Activated CD4-positive, alpha-beta memory T cell treated with anti-CD3 and anti-CD28 coated beads, Interleukin-2, amount 10 ng/mL, durations not matched to agents 7 days and 5 days (primary cell): ENCODE measurements around the gene DAB1. TPM values are rescaled to one million over a fixed set of nuclear protein-coding genes. Genes with fewer than 3 reads are reported as not detected.

Experiments
- CTCF ChIA-PET: fragments of 350-600 bp; sonication (Branson Sonifier 250); formaldehyde crosslinking; loops from one replicate; lab custom pipeline; 2021; ENCODE audit warnings: antibody characterized with exemption, inconsistent platforms; lab: Charles Lee
- POLR2A ChIA-PET: fragments of 350-600 bp; sonication (Branson Sonifier 250); formaldehyde crosslinking; loops from one replicate; lab custom pipeline; 2021; ENCODE audit warnings: antibody characterized with exemption; lab: Charles Lee
- DNase-seq: peaks from one replicate; pipeline ENCODE4 v3.0.0-alpha.2; 2020
- H3K27ac Mint-ChIP-seq: one replicate; pipeline ENCODE4 v1.8.0; 2021; ENCODE audit warnings: mild to moderate bottlenecking, mixed read lengths
- H3K27me3 Mint-ChIP-seq: one replicate; pipeline ENCODE4 v1.8.0; 2021; ENCODE audit warnings: mixed read lengths
- H3K36me3 Mint-ChIP-seq: one replicate; pipeline ENCODE4 v1.8.0; 2021; ENCODE audit warnings: low read depth, mixed read lengths
- H3K4me1 Mint-ChIP-seq: one replicate; pipeline ENCODE4 v1.8.0; 2021; ENCODE audit warnings: mixed read lengths
- H3K4me3 Mint-ChIP-seq: one replicate; pipeline ENCODE4 v1.8.0; 2021; ENCODE audit warnings: mild to moderate bottlenecking, mixed read lengths
- H3K9me3 Mint-ChIP-seq: one replicate; pipeline ENCODE4 v1.8.0; 2021; ENCODE audit warnings: mixed read lengths
- total RNA-seq, 2 experiments: library from RNA; stranded (reverse); gene quantifications; one replicate each; pipeline ENCODE4 v1.2.3, GENCODE V29; 2021

DAB1 gene
- total RNA-seq, 2 experiments from 2014 or later, result 3.9 to 4.0 TPM

DNA sequence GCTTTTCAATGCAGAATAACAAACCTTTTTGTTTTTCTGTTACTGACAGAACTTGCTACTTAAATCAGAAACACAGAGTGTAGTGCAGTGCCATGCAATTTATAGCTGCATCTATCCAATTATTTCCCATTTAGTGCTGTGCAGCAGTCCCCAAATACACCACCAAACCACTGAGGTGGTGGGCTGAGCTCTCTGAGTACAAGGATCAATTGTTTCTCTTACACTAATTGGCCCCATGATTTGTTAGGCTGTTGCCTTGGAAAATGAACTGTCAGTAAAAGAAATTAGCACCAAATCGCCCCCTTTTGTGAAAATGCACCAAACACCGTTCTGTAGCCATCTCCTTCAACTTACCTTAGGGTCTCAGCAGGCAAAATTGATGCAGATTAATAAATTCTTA, 339.2 kb downstream of the DAB1 start:
- Mint-ChIP-seq H3K4me1 (no peaks in the 10 kb centered on the region), H3K9me3 (no peaks in the 10 kb centered on the region), H3K4me3 (no peak overlapping the region), H3K36me3 (no peaks in the 10 kb centered on the region), H3K27ac (no peak overlapping the region), H3K27me3 (no peaks in the 10 kb centered on the region)
- DNase-seq, result no peak
- ChIA-PET CTCF (no interaction called here), POLR2A (no interaction called here)

GRCh38 chr1:57082711-57083439, 341.0 kb downstream of the DAB1 start:
- H3K36me3 Mint-ChIP-seq, result no peaks in the 10 kb centered on the region
- H3K4me1 Mint-ChIP-seq, result no peaks in the 10 kb centered on the region
- no peak overlapping the region for H3K4me3 Mint-ChIP-seq
- ChIA-PET POLR2A (no interaction called here), CTCF (no interaction called here)
- DNase-seq, result no peak
- H3K27ac Mint-ChIP-seq, result no peak overlapping the region
- H3K27me3 Mint-ChIP-seq, result no peaks in the 10 kb centered on the region
- H3K9me3 Mint-ChIP-seq, result no peaks in the 10 kb centered on the region

DNA sequence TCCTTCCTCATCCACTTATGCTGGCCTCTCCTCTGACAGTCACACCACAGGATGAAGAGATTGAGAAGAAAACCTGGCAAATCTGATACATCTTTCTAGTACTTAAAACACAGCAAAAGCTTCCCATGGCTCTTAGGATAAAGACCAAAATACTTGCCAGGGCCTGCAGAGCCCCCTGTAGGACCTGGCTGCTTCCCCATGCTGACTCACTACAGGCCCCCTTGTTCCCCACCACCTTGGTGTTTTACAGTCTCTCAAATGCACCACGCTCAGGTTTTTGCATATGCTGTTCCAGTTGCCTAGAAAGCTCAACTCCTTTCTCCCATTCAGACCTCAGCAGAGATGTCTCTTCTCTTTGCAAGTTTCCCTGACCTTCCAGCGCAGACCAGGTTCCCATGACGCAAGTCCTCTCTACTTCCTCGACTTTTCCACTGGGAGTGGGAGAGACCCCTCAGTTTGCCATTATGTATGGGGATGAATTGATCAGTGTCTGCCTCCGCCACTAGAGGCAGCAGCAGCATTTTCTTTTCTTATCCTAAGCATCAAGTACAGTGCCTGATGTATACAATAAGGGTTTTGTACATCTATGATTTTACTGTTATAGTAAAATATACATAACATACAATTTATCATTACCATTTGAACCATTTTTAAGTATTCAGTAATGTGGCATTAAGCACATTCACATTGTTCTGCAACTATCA, 344.3 kb downstream of the DAB1 start:
- no peaks in the 10 kb centered on the region for H3K36me3 Mint-ChIP-seq
- no peaks in the 10 kb centered on the region for H3K4me1 Mint-ChIP-seq
- H3K4me3 Mint-ChIP-seq, result no peak overlapping the region
- POLR2A ChIA-PET, result no interaction called here
- CTCF ChIA-PET, result interaction anchor here (0.6 kb wide), 1 partner anchor 89 kb away, joined by 7 read pairs; no protein-coding TSS in a partner anchor
- no peaks in the 10 kb centered on the region for H3K9me3 Mint-ChIP-seq
- H3K27ac Mint-ChIP-seq, result no peak overlapping the region
- no peaks in the 10 kb centered on the region for H3K27me3 Mint-ChIP-seq
- no peak for DNase-seq

DNA sequence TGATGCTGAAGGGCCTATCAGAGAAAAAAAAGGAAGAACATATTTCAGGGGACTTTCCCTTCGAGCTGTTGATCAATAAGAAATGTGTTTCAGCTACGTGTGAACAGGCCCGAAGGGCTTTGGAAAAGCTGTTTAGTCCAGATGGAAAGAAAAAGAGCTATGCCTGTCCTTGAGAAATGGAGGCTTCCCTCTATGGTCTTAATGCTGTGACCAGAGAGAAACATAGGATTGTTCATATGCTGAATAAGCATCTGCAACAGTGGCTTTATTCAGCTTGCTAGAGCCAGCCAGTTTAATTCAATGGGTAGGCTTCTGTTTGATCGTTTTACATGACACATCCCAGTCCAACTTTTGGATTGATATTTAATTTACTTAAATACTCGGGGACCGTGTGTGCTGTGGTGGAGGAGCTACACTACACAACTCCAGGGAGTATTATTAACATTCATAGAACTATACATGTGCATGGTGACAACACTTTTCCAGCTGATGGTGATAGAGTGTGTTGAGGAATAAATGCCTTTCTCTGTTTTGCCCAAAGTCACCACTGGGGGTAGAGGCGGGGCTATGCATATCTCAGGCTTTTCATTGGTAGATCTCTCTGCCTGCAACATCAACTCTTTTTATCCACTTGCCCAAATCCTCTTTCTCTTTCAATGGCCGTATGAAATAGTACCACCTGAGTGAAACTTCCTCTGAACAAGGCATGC, 351.3 kb downstream of the DAB1 start:
- no peaks in the 10 kb centered on the region for H3K9me3 Mint-ChIP-seq
- POLR2A ChIA-PET, result no interaction called here
- H3K4me3 Mint-ChIP-seq, result no peak overlapping the region
- no peaks in the 10 kb centered on the region for H3K36me3 Mint-ChIP-seq
- CTCF ChIA-PET, result no interaction called here
- H3K27me3 Mint-ChIP-seq, result no peaks in the 10 kb centered on the region
- no peak for DNase-seq
- no peaks in the 10 kb centered on the region for H3K4me1 Mint-ChIP-seq
- no peak overlapping the region for H3K27ac Mint-ChIP-seq

DNA sequence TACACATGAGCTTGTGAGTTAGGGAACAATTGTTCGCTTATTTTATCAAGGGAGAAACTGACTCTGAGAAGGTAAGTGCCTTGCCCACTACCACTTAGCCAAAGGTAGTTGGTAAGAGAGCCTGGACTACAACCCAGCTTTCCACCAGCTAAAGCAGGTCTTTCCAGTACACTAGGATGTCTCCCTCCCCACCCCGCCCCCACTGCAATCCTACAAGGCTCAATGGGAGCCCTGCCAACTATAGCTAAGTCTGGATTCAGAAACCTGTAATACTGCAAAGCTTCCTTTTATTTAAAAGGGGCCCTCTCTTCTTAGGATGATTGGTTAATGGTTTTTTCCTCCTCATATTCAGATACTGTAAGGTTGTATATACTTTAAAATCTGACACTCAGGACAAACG, 356.0 kb downstream of the DAB1 start:
- Mint-ChIP-seq H3K4me3 (no peak overlapping the region), H3K27ac (no peak overlapping the region), H3K9me3 (no peaks in the 10 kb centered on the region), H3K36me3 (no peaks in the 10 kb centered on the region), H3K4me1 (no peaks in the 10 kb centered on the region), H3K27me3 (no peaks in the 10 kb centered on the region)
- ChIA-PET CTCF (no interaction called here), POLR2A (no interaction called here)
- DNase-seq, result no peak

DNA sequence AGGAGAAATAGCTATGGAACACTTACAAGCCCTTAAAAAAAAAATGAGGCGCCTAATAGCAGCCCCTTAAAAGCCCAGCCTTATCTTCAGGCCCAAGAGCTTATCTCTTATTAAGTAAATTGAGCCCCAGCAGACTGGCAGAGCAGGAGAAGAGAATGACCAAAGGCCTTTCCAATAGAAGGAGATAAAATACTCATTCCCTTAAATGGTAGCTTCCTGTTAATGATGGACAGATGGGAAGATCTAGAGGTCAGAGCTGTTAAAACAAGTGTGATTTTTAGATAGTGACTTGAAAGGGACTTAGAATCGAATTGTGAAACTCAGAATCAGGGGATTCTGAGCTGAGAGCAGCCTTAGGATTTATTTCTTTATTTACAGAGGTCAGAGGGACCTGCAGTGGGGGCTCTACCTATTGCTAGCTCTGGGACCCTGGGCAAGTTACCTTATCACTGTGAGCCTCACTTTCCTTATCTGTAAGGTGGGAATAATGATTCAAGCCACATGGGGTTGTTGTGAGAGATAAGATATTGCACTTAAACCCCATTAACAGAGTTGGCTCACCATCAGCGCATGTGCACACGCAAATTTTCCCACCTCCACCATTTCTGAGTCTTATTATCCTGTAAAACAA, 356.8 kb downstream of the DAB1 start:
- Mint-ChIP-seq H3K4me1 (no peaks in the 10 kb centered on the region), H3K9me3 (no peaks in the 10 kb centered on the region), H3K27ac (no peak overlapping the region), H3K27me3 (no peaks in the 10 kb centered on the region), H3K36me3 (no peaks in the 10 kb centered on the region), H3K4me3 (no peak overlapping the region)
- ChIA-PET CTCF (no interaction called here), POLR2A (interaction anchor here (0.6 kb wide), 1 partner anchor 1642 kb away, joined by 5 read pairs; no protein-coding TSS in a partner anchor)
- no peak for DNase-seq

- DNase-seq, result no peak
- ChIA-PET CTCF (no interaction called here), POLR2A (no interaction called here)
- Mint-ChIP-seq H3K27me3 (no peaks in the 10 kb centered on the region), H3K36me3 (no peaks in the 10 kb centered on the region), H3K9me3 (no peaks in the 10 kb centered on the region), H3K4me1 (no peaks in the 10 kb centered on the region), H3K4me3 (no peak overlapping the region), H3K27ac (no peak overlapping the region)
These were observed 358.4 kb downstream of the DAB1 start for GRCh38 chr1:57065442-57065841.

DNA sequence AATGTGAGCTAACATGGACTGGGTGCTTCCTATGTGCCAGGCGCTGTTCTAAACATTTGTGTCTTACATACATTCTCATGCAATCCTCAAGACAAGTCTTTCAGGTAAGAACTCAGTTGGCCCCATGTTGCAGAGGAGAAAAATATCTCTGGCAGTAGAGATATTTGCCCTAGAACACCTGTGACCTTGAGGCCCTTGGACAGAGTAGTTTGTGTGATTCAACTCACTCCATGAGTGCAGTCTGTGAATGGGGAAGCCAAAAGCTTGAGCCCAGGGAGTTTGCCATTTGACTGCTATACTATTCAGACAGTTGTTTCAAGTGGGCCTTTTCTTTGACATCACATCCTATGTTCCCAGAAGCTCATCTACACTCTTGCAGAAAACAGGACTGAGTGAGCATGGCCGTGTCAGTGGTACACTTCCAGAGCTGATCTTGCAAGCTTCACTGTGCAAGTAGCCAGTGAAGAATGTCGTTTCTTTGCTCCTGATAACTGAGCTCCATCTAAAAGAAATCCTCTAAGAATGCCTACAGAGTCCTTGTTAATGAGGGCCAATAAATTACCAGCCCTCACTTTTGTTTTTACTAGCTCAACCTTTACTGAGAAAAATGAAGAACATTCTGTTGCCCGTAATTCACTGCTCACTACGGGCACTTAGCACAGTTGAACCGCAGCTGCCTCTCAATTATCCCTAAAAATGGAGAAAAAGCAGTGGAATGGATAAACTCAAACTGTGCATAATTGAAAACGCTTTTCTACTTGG, 359.3 kb downstream of the DAB1 start:
- DNase-seq, result no peak
- Mint-ChIP-seq H3K36me3 (no peaks in the 10 kb centered on the region), H3K4me1 (no peaks in the 10 kb centered on the region), H3K27me3 (no peaks in the 10 kb centered on the region), H3K27ac (no peak overlapping the region), H3K9me3 (no peaks in the 10 kb centered on the region), H3K4me3 (no peak overlapping the region)
- ChIA-PET POLR2A (no interaction called here), CTCF (no interaction called here)

- Mint-ChIP-seq H3K9me3 (no peaks in the 10 kb centered on the region), H3K4me3 (no peak overlapping the region), H3K4me1 (peaks cover 3% of the 10 kb centered on the region), H3K36me3 (no peaks in the 10 kb centered on the region), H3K27me3 (no peaks in the 10 kb centered on the region), H3K27ac (no peak overlapping the region)
- ChIA-PET POLR2A (no interaction called here), CTCF (no interaction called here)
- DNase-seq, result no peak
These were observed 360.3 kb downstream of the DAB1 start for GRCh38 chr1:57063406-57064125.

DNA sequence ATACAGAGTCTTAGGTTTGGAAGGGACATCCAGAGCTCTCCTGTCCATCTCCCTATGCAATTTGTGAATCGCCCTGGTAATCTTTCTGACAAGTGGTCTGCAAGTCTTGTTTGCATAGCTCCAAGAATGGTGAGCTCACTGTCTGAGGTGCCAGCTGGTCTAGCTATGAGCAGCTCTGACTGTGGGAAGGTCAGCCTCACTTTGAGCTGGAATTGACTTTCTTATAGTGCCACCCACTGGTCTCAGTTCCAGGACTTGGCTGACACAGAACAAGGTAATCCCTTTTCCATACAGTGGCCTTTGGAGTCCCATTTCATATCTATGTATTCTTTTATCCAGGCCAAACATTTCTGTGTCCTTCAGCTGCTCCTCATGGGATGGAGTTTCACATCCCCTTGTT, 362.5 kb downstream of the DAB1 start:
- POLR2A ChIA-PET, result no interaction called here
- Mint-ChIP-seq H3K9me3 (no peaks in the 10 kb centered on the region), H3K27ac (no peak overlapping the region), H3K4me1 (peaks cover 3% of the 10 kb centered on the region), H3K4me3 (no peak overlapping the region), H3K27me3 (no peaks in the 10 kb centered on the region), H3K36me3 (no peaks in the 10 kb centered on the region)
- CTCF ChIA-PET, result no interaction called here
- DNase-seq, result no peak

DNA sequence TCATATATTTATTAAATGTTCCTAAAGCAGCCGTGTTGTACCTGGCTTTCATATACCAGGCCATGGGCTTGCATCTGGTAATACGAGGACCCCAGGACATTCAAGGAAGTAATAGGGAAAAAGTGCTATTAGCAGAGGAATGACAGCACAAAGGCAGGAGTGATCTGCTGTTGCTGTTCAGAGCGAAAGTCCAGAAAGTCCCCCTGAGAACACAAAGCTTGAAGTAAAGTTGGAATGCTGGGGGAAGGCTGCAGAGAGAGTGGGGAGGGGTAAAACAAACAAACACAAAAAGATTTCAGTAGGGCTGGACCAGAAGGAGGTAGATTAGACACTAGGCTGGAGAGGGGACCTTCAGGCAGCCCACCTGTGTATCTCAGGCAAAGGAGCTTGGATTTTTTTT, 363.4 kb downstream of the DAB1 start:
- ChIA-PET CTCF (no interaction called here), POLR2A (no interaction called here)
- Mint-ChIP-seq H3K4me3 (no peak overlapping the region), H3K9me3 (no peaks in the 10 kb centered on the region), H3K27ac (no peak overlapping the region), H3K36me3 (no peaks in the 10 kb centered on the region), H3K27me3 (no peaks in the 10 kb centered on the region), H3K4me1 (peaks cover 3% of the 10 kb centered on the region)
- DNase-seq, result no peak
